GM21576 (cell line): ENCODE results near the gene BRSK2.

Source experiments
- ATAC-seq: cut with Tn5 transposase; IDR thresholded peaks from one replicate; pipeline ENCODE4 v1.9.1; 2021; ENCODE audit warnings: mild to moderate bottlenecking, moderate library complexity; ENCODE audit not compliant: unreplicated experiment

BRSK2 gene

DNA sequence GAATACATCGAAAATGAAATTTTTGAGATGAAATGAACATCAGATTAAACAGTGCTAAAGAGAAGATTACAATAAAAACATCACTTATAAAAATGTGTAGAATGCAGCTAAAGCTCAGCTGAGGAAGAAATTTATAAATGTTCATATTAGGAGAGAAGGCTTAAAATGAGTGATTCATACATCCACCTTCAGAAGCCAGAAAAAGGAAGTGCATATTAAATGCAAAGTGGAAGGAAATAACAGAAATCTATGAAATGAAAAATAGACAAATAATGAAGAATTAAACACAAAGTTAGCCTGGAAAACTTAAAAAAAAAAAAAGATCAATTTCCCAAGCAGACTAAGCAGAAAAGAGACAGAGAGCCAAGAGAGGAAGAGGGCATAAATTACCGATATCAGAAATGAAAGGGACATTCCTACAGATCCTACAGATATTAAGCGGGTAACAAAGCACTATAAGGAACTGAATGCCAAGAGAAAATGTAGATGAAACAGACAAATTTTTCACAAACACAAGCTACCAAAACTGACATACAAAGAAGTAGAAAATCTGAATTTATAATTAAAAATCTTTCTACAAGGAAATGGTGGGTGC lies 104.0 kb downstream of the BRSK2 start:
- no peak for ATAC-seq

DNA sequence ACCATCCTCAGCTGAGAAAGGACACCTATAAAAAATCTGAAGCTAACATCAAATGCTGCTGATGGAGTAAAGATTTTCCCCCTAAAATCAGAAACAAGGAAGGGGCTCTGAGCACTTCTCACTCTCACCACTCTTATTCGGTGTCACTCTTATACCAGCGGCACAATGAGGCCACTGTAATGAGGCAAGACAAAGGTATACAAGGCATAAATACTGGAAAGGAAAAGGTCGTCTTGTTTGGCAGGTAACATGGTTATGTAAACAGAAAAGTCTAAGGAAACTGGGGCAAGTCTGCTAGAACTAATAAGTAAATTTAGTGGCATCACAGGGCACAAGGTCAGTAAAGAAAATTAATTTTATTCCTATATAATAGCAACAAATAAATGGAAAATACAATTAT lies 104.9 kb downstream of the BRSK2 start:
- ATAC-seq: no peak

DNA sequence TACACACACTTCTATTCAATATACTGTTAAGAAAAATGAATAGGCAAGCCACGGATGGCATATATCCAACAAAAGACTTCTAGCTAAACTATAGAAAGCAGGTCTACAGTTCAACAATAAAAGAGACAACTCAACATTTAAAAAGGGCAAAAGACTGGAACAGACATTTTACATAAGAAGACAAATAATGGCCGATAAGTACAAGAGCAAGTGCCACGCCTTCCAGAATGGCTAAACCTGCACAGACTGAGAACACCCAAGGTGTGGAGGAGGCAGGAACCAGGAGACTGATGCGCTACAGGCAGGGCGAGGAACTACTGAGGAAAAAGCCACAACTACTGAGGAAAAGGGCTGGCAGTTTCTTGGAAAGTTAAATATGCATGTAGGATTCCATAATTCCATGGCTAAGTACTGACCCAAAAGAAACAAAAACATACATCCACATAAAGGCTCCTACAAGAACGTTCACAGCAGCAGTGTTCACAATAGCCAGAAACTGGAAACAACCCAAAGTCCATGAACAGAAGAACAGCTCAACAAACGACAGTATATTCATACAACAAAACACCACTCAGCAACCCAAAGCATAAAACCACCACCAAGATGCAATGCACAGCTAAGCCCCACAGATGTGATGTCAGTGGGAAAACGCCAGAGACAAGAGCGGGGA lies 106.5 kb downstream of the BRSK2 start:
- no peak for ATAC-seq

DNA sequence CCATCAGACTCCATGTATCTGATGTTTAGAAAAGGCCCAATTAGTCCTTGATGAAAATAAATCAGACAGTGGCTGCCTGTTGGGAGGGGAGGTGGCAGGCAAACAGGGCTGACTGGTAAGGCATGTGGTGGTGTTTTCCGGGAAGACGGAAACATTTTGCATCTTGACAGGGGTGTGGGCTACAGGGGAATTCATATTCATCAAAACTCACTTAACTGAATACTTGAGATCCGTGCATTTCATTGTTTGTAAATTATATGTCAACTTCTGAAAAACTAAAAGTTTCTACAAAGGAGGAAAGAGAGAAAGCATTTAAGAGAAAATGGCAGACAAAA lies 107.0 kb downstream of the BRSK2 start:
- ATAC-seq: no peak

DNA sequence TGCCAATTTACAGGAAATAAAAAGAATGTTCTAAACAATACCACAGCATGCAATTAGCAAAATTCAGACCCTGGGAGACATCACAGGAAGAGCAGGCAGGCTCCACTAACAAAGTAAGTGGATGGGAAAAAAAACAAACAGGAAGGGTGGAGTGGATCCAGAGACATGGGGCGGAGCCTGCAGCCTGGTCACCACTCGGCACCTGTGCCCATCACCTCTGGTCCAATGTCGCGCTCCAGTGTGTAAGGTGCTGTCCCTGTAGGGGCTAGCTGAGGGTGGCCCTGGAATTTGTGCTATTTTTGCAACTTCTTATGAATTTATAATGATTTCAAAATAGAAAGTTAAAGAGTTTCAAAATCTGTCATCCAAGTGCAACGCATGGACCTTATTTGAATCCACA lies 107.9 kb downstream of the BRSK2 start:
- ATAC-seq: no peak

DNA sequence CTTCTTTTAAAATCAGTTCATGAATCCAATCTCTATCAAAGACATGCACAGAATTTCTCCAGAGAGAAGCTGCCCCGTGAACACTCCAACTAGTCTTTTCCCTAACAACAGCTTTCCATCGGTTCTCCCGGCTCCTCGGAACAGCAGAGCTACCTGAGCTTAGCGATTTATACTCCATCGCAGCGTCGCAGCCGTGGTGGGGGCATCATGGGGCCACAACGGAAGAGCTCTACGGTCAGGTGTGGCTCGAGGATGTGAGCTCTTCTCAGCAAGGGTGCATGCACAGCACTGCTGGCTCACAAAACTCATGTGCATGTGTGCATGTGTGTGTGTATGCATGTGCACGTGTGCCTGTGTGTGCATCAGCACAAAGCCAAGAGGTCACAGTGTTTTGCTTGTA lies 108.5 kb downstream of the BRSK2 start:
- no peak for ATAC-seq

DNA sequence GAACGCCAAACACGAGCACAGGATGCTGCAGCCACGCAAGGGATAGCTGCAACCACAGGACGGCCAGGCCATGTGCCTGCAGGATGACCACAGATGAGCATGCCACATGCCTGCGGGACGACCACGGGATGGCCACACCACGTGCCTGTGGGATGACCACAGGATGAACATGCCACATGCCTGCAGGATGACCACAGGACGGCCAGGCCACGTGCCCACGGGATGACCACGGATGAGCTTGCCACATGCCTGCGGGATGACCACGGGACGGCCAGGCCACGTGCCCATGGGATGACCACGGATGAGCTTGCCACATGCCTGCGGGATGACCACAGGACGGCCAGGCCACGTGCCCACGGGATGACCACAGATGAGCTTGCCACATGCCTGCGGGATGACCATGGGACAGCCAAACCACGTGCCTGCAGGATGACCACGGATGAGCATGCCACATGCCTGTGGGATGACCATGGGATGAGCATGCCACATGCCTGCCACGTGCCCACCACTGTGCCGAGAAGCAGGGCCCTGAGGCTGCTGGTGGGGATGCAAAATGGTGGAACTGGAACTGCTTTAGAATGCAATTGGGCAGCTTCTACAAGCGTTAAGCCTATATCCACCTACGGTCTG lies 109.6 kb downstream of the BRSK2 start:
- ATAC-seq: no peak

DNA sequence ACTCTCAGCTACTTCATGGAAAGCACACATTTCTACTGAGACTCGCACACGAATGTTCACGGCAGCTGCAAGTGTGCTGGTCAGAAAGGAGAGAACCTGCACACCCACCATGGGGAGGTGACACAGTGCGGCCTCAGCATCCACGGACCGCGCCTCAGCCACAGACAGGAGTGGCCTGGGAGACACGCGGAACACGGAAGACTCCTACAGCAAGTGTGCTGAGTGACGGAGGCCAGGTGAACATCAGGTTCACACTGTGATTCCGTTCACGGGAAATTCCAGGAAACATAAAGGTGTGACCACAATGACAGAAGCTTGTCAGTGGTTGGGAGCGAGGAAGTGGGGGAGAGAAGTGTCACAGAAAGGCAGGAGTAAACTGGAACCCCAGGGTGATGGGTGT lies 110.2 kb downstream of the BRSK2 start:
- ATAC-seq: no peak

DNA sequence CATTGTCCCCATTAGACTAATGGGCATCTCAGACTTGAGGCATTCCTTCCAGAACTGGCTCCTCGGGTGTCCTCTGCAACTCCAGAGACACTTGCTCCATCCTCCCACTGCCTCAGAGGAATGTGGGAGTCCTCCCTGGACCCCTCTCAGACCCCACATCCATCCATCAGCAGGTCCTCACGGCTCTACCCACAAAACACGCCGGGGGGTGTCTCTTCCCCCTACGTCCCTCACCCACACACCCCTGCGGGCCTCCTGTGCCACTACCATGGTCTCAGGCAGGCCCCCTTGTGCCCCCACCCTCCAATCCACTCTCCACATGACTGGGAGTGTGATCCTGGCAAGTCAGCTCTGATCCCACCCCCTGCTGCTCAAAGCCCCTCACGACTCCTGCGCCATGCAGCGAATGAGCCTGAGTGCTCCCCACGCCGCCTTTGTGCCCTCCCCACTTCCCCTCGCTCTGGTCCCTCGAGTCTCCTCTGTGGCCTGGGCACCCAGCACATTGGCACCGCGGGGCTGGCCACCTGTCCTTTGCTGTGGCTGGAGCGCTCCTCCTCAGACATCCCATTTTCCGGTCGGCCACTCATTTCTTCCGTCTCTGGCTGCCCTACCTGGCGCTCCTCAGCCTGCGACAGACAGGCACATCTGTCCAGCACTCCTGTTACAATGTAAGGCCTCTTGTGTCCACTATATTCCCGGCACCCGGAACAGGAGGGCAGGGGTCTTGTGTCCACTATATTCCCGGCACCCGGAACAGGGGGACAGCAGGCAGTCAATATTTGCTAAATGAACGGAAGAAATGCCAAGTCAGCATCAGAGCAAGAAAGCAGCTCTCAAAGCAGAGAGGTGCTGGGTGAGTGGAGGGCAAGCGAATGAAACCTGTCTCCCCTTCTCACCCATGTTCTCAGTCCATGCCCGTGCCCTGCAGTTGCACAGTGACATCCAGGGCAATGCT lies 111.0 kb downstream of the BRSK2 start:
- no peak for ATAC-seq

DNA sequence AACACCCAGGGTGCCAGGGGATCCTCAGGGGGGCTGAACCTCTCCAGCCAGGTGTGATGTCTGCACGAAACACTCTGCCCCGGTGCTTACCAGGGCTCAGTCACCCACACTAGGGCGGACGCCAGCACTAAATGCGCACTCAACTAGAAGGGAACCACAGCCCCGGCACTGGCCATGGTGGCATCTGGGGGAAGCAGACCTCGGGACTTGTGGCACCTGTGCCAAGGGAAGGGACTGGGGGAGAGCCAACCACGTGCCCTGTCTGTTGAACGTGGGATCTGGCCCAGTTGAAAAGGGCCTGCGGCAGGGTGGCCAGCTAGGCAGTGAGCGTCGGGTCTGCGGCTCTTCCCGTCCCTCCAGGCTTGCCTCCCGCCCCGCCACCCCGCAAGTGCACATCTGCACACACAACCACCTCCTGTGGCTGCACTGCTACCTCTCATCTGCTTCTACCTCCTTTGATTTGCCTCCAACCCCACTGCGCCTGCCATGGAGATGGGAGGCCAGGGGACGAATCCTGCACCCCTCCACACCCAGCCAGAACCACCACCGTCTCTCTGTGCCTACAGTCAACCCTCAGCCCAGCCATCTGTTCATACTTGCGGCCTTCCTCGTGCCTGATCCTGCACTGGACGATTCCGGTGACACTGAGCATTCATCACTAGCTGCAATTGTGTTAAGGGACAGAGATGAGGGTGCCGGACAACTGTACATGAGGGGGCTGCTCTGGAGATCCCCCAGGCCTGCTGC lies 111.9 kb downstream of the BRSK2 start:
- ATAC-seq: no peak

DNA sequence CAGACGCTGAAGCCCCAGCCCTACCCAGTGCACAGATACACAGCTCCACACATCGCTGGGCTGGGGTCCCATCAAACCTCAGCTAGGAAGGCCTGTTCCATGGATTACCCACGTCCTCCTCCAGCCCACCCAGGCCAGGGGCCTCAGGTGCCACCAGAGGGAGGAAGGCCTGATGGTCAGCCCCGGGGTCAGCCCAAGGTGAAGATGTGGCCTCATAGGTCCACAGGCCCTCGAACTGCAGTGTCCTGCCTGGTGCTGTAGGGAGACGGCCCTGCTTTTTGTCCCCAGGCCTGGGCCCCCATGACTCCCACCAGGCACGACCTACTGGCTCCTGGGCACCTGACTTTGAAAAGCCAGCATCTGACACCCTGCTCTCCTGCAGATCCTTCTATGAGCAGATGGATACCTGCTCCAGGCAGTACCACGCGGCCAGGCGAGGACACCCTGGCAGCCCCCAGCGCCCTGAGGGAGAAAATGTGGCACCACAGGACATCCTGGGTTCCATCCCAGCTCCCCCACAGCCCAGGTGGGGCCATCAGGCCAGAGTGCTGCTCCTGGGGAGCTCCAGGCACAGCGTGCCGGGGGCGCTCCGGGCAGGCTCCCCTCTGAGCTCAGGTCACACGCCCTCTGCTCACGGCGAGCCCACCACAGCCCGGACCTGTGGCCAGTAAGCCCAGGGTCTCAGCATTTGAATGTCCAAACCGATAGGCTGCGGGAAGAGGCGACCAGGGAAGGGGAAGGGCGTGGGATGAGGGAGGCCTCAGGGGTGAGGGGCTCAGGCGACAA lies 112.6 kb downstream of the BRSK2 start:
- no peak for ATAC-seq

DNA sequence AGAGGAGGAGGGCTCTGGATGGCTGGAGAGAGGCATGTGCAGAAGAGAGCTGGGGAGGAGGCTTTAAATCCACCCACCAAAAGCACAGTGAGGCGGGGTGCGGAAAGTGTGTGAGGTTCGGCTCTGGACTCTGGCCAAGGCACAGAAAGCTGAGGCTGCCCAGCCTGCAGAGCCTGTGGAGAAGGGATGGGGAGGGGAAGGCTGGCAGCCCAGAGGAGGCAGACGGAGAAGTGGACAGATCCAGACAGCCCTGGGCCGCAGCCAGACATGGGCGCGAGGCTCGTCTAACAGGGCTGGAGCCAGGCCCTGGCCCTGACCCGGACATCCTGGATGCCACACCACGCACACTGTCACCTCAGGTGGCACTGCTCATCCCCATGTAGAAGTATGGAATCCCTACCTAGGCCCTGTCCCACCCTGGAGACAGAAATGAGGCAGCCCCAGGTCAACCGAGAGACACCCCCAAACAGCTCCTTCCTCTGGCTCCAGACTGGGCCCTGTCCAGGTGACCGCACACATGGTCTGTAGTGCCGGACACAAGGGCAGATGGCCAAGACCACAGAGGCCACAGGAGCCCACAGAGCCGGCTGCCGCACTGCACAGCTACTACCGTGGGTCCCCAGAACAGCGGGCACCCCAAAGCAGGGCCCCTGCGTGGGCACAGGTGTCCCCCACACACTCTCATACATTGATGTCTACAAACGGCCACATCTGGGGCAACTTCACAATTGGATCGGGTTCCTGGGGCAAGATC lies 113.4 kb downstream of the BRSK2 start:
- no peak for ATAC-seq

DNA sequence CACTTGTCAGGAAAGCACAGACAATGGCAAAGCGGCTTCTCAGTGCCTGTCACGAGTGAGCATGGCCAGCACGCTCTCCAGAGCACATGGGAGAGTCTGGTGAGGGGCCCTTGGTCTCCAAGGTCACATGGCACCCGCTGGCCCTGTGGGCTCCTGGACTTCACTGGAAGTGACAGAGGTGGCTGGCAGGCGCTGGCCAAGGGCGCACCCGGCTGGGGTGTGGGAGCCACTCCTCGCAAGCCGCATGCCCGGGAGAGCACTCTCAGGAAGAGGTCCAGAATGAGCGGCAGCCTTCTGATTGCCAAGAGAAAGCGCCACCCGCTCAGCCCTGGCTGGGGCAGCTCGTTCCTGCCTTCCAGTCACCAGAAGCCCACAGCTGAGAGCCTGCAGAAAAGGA lies 114.0 kb downstream of the BRSK2 start:
- no peak for ATAC-seq

DNA sequence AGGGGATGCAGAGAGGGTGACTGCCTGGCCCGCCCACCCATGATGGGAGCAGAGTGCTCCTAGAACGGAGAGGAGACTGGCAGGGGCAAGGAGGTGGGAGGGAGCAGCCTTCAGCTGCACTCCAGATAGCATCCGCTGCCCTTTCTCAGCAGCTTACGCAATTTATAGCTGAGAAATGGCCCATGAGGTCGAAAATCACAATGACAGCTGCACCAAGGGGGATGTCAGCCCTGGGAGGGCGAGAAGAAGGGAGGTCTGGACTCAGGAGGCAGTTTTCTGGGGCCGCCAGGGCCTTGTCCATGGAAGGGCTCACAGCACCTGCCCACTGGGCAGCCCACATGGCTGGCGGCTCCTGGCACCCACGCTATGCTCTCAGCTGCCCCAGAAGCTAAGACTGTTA lies 114.4 kb downstream of the BRSK2 start:
- ATAC-seq: no peak

DNA sequence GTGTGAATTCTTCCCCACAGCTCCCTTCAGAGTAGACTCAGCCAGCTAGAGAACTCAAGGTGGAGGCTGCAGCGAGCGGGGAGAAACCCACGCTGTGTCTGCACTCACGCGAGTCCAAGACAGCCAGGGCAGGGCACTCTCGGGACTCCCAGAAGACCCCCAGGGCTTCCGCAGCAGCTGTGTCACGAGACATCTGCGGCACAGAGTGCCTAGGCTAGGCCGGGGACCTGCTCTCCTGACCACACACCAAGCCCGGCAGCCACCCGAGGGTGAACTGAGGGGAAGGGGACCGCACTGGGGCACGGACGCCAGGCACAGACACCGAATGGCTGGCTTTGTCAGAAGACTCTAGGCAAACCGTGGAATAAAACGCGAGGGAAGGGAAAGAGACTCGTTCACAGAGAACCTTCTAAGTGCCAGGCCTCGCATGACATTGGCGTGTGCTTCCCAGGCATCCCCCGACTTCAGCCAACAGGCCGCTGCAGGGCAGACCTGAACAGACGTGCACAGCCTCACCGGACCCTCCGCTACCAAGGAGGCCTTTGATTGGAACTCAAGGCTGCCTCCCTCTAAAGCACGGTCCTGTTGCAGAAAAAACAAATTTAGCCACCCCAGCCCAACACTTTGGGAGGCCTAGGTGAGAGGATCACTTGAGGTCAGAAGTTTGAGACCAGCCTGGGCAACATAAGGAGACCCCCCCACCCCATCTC lies 115.0 kb downstream of the BRSK2 start:
- no peak for ATAC-seq

DNA sequence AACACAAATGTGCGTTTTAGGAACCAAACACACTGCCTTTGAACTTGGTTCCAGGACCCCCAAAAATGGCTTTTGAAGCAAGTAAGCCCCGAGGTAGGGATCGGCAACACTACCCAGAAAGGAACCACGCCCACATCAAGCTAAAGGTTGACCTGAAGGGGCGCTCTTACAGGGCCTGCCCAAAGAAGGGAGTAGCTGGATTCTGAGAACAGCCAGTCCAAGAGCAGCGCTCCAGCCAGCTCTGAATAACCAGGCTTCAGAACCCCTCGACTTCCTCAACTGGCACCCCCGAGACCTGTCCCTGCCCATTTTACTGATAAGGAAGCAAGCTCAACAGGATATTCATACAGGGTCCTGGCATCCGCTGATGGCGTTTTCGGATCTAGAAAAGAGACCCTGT lies 115.7 kb downstream of the BRSK2 start:
- no peak for ATAC-seq

DNA sequence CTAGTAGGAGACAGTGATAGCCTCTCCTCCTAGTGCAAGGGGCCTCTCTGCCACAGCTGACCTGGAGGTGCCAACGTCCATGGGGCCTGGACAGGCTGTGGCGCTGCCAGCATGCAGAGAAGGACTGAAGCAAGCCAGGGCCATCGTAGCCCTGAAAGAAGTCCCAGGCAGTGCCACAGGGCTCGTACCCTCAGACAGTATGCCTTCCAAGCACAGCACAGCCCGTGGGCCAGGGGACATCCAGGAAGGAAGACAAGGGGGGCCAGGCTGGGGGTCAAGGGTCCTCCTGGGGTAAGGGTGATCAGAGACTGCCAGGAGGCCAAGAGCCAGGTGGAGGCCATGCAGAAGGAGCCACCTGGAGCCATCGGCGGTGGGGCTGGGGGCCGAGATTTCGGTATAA lies 117.2 kb downstream of the BRSK2 start:
- no peak for ATAC-seq

DNA sequence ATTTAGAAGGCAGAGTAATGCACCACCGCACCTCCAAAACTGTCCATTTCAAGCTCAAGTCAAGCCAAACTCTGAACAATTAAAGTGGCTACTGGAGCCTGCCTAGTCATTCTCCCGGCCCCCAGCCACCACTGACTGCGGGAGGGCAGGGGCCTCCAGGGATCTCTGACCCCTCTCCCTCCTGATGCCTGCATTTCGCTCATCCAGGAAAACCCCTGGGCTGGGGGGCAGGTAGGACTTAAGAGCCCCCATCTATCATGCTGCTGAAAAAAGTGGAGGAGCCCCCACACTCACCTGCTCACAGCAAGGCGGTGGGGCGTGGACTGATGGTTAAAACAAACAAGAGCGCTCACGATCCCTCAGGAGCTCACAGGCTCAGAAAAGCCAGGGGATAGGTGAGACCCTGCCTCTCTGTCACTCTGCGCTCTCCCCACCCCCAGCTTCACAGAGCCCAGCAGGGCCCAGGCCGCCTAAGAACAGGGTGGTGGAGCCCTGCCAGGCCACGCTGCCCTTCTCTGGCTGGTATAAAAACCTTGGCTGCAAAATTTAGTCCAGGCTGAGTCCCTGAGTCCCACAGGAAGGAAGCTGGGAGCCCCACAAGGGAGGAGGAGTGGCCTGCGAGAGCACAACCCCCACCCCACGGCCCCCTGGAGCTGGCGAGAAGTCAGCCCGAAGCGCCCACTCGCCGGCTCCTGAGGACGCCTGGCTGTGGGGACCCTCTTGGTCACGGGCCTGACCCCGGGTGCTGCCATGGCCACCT lies 117.8 kb downstream of the BRSK2 start:
- ATAC-seq: no peak
